OCI-LY3 (cell line): ENCODE data around the gene CRCP.

Source experiments
- EZH2phosphoT487 ChIP-seq: fragments of 200-600 bp; shearing (Covaris generic); IDR thresholded peaks from 2 replicates; pipeline ENCODE4 v1.6.1; 2018; ENCODE audit warnings: antibody characterized with exemption, mixed run types, low read depth
- TF ChIP-seq, protein P1 (sequence below): fragments of 200-600, 300-600 bp; sonication (generic); IDR thresholded peaks from 2 replicates; pipeline ENCODE4 v1.5.1; 2014; ENCODE audit warnings: antibody characterized with exemption, low read length, low read depth

DNA sequence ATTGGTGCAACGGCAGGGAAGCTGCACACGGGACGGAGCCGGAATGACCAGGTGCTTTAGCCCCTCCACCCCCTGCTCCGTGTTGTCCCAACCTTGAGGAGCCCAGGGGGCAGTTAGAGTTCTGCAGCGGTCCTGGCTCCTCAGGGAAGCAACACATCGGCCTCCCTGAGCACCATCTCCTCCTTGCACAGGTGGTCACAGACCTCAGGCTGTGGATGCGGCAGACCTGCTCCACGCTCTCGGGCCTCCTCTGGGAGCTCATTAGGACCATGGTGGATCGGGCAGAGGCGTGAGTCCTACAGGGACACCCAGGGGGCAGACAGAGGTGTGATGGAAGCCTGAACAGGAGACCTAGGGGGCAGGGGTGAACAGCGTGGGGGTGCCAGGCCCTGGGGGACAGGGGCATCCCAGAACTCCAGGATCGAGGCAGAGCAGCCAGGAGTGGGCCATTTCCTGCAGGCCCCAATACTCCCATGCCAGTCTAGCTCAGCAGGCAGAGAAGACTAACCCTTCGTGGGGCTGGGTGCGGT is 31.7 kb upstream of the CRCP start:
- TF ChIP-seq, protein P1, sequence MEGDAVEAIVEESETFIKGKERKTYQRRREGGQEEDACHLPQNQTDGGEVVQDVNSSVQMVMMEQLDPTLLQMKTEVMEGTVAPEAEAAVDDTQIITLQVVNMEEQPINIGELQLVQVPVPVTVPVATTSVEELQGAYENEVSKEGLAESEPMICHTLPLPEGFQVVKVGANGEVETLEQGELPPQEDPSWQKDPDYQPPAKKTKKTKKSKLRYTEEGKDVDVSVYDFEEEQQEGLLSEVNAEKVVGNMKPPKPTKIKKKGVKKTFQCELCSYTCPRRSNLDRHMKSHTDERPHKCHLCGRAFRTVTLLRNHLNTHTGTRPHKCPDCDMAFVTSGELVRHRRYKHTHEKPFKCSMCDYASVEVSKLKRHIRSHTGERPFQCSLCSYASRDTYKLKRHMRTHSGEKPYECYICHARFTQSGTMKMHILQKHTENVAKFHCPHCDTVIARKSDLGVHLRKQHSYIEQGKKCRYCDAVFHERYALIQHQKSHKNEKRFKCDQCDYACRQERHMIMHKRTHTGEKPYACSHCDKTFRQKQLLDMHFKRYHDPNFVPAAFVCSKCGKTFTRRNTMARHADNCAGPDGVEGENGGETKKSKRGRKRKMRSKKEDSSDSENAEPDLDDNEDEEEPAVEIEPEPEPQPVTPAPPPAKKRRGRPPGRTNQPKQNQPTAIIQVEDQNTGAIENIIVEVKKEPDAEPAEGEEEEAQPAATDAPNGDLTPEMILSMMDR = no peak
- no peak for TF ChIP-seq EZH2phosphoT487
